WTC11 (cell line): ENCODE measurements around the gene ZNF417. TPM values are rescaled to one million over a fixed set of nuclear protein-coding genes. Genes with fewer than 3 reads are reported as not detected.

Source experiments
- ATAC-seq: fragments of 200-7000 bp; cut with Tn5 transposase; 2 replicates; pipeline ENCODE4 v1.10.0; 2021; ENCODE audit warnings: mild to moderate bottlenecking, moderate library complexity
- CTCF ChIA-PET: fragments of 300-600 bp; sonication (Branson Sonifier 250); formaldehyde crosslinking; loops from one replicate; lab custom pipeline; 2021; ENCODE audit warnings: antibody characterized with exemption; lab: Charles Lee
- POLR2A ChIA-PET: fragments of 350-600 bp; sonication (Branson Sonifier 250); formaldehyde crosslinking; loops from one replicate; lab custom pipeline; 2021; ENCODE audit warnings: antibody characterized with exemption; lab: Charles Lee
- DNase-seq: peaks from one replicate; pipeline ENCODE4 v3.0.0; 2021; ENCODE audit warnings: low spot score
- H3K27ac Mint-ChIP-seq: 2 replicates; pipeline ENCODE4 v1.8.0; 2021; ENCODE audit warnings: mixed read lengths
- H3K27me3 Mint-ChIP-seq: 2 replicates; pipeline ENCODE4 v1.8.0; 2021; ENCODE audit warnings: low read depth, mild to moderate bottlenecking, moderate library complexity, mixed read lengths
- H3K36me3 Mint-ChIP-seq: 2 replicates; pipeline ENCODE4 v1.8.0; 2021; ENCODE audit warnings: mixed read lengths
- H3K4me1 Mint-ChIP-seq: 2 replicates; pipeline ENCODE4 v1.8.0; 2022; ENCODE audit warnings: mixed read lengths
- H3K4me3 Mint-ChIP-seq: 2 replicates; pipeline ENCODE4 v1.8.0; 2021; ENCODE audit warnings: mild to moderate bottlenecking, moderate library complexity, mixed read lengths
- H3K9me3 Mint-ChIP-seq: 2 replicates; pipeline ENCODE4 v1.8.0; 2021; ENCODE audit warnings: mixed read lengths
- AFF4 ChIP-seq: sonication (generic); formaldehyde crosslinking; IDR thresholded peaks from 2 replicates; pipeline ENCODE4 v1.8.1; 2023; ENCODE audit warnings: mild to moderate bottlenecking, missing genetic modification reagents, borderline replicate concordance
- EMX1 ChIP-seq: fragments of 250-450 bp; sonication (Bioruptor Pico); IDR thresholded peaks from 2 replicates; pipeline ENCODE4 v1.8.0; 2021; ENCODE audit warnings: mild to moderate bottlenecking
- ESRRA ChIP-seq: sonication (generic); formaldehyde crosslinking; IDR thresholded peaks from 2 replicates; pipeline ENCODE4 v1.8.1; 2022; ENCODE audit warnings: mild to moderate bottlenecking, missing genetic modification reagents, borderline replicate concordance
- MAX ChIP-seq: sonication (generic); formaldehyde crosslinking; IDR thresholded peaks from 2 replicates; pipeline ENCODE4 v1.8.0; 2022; ENCODE audit warnings: mild to moderate bottlenecking, missing genetic modification reagents
- NFATC4 ChIP-seq: fragments of 250-450 bp; sonication (Bioruptor Pico); IDR thresholded peaks from 2 replicates; pipeline ENCODE4 v1.9.0; 2021; ENCODE audit warnings: mild to moderate bottlenecking
- SMAD3 ChIP-seq: sonication (generic); formaldehyde crosslinking; IDR thresholded peaks from 2 replicates; pipeline ENCODE4 v1.8.0; 2022; ENCODE audit warnings: missing genetic modification reagents, mild to moderate bottlenecking, borderline replicate concordance
- SMAD4 ChIP-seq: sonication (generic); formaldehyde crosslinking; IDR thresholded peaks from 2 replicates; pipeline ENCODE4 v1.8.0; 2022; ENCODE audit warnings: mild to moderate bottlenecking, missing genetic modification reagents
- USF1 ChIP-seq: sonication (generic); formaldehyde crosslinking; IDR thresholded peaks from 2 replicates; pipeline ENCODE4 v1.8.0; 2022; ENCODE audit warnings: mild to moderate bottlenecking, missing genetic modification reagents
- ZNF138 ChIP-seq: sonication (generic); formaldehyde crosslinking; conservative IDR thresholded peaks from 2 replicates; pipeline ENCODE4 v1.8.1; 2022; ENCODE audit warnings: mild to moderate bottlenecking, moderate library complexity, missing genetic modification reagents
- ZNF281 ChIP-seq: sonication (generic); formaldehyde crosslinking; IDR thresholded peaks from 2 replicates; pipeline ENCODE4 v1.8.0; 2023; ENCODE audit warnings: mild to moderate bottlenecking, missing genetic modification reagents
- ZNF396 ChIP-seq: fragments of 250-450 bp; sonication (Bioruptor Pico); IDR thresholded peaks from 2 replicates; pipeline ENCODE4 v1.8.0; 2021; ENCODE audit warnings: mild to moderate bottlenecking, moderate library complexity, borderline replicate concordance
- ZNF512 ChIP-seq: sonication (generic); formaldehyde crosslinking; IDR thresholded peaks from 2 replicates; pipeline ENCODE4 v1.8.1; 2022; ENCODE audit warnings: missing genetic modification reagents, borderline replicate concordance
- ZNF532 ChIP-seq: fragments of 250-450 bp; sonication (Bioruptor Pico); IDR thresholded peaks from 2 replicates; pipeline ENCODE4 v1.9.0; 2021; ENCODE audit warnings: mild to moderate bottlenecking, borderline replicate concordance
- total RNA-seq: library from RNA; stranded (reverse); gene quantifications from 3 replicates; pipeline ENCODE4 v1.2.3, GENCODE V29; 2021

The ZNF417 gene
- total RNA-seq, 1 experiment from 2014 or later: 22.6 TPM

GRCh38 chr19:57927587-57927986 is 11.2 kb upstream of the ZNF417 start:
- ATAC-seq (no peak), DNase-seq (no peak)
- Mint-ChIP-seq H3K27ac (no peak overlapping the region), H3K9me3 (peaks cover 51% of the 10 kb centered on the region), H3K4me1 (no peaks in the 10 kb centered on the region), H3K27me3 (peaks cover 5% of the 10 kb centered on the region), H3K36me3 (peaks cover 88% of the 10 kb centered on the region), H3K4me3 (no peak overlapping the region)
- ChIA-PET CTCF (no interaction called here), POLR2A (no interaction called here)
- TF ChIP-seq ZNF138 (CRISPR knock-in tag) (no peak), SMAD4 (CRISPR knock-in tag) (no peak), ZNF532 (no peak), ESRRA (no peak), ZNF396 (no peak)

GRCh38 chr19:57914531-57914930 is 1.9 kb downstream of the ZNF417 start:
- DNase-seq (no peak), ATAC-seq (no peak)
- TF ChIP-seq SMAD3 (no peak), MAX (CRISPR knock-in tag) (no peak), USF1 (CRISPR knock-in tag) (no peak), ZNF281 (no peak), ESRRA (no peak), ZNF512 (CRISPR knock-in tag) (no peak)
- Mint-ChIP-seq H3K9me3 (no peaks in the 10 kb centered on the region), H3K4me1 (peaks cover 15% of the 10 kb centered on the region), H3K27me3 (no peaks in the 10 kb centered on the region), H3K36me3 (peaks cover 41% of the 10 kb centered on the region), H3K4me3 (peak overlapping the region; percentile 93), H3K27ac (no peak overlapping the region)
- POLR2A ChIA-PET: interaction anchor here (1.4 kb wide), 1 partner anchor 21 kb away, joined by 3 read pairs; the partner anchor contains the start of gene ZNF418
- CTCF ChIA-PET: no interaction called here

- CTCF ChIA-PET: no interaction called here
- no peak for ATAC-seq
- TF ChIP-seq AFF4 (CRISPR knock-in tag) (no peak), NFATC4 (CRISPR knock-in tag) (no peak), EMX1 (CRISPR knock-in tag) (no peak)
- TF ChIP-seq, all 79 proteins: peak for 0
- H3K36me3 Mint-ChIP-seq: peaks cover 40% of the 10 kb centered on the region
- no peaks in the 10 kb centered on the region for H3K27me3 Mint-ChIP-seq
- no peak for DNase-seq
- H3K9me3 Mint-ChIP-seq: no peaks in the 10 kb centered on the region
- no peak overlapping the region for H3K27ac Mint-ChIP-seq
- H3K4me1 Mint-ChIP-seq: peaks cover 3% of the 10 kb centered on the region
- POLR2A ChIA-PET: no interaction called here
- no peak overlapping the region for H3K4me3 Mint-ChIP-seq
Measured at GRCh38 chr19:57907394-57907793, 9.0 kb downstream of the ZNF417 start.
